Neutrophil (primary cell): Measurements from ENCODE around the gene NEGR1.

Experiments
- H3K27ac ChIP-seq: fragments of 200-600 bp; sonication (generic); 2 replicates; pipeline ENCODE4 v1.5.1; 2016; ENCODE audit warnings: mild to moderate bottlenecking, moderate library complexity
- H3K27me3 ChIP-seq: fragments of 200-600 bp; sonication (generic); 2 replicates; pipeline ENCODE4 v1.6.0; 2016; ENCODE audit warnings: mild to moderate bottlenecking
- H3K36me3 ChIP-seq: fragments of 200-600 bp; sonication (generic); 2 replicates; pipeline ENCODE4 v1.5.1; 2017
- H3K4me1 ChIP-seq, 2 experiments: fragments of 200-600 bp in 1 of 2; sonication (generic) in 1 of 2; 1 replicate in 1 of 2; 2 replicates in 1 of 2; pipeline versions ENCODE4 v1.5.1 to v1.6.1; 2013 to 2016; ENCODE audit warnings: low read depth in 1 of 2, low read length in 1 of 2, mild to moderate bottlenecking in 1 of 2, moderate library complexity in 1 of 2; ENCODE audit not compliant: control insufficient read depth in 1 of 2, insufficient read depth in 1 of 2
- H3K4me3 ChIP-seq, 2 experiments: fragments of 200-600 bp in 1 of 2; sonication (generic) in 1 of 2; 1 replicate in 1 of 2; 2 replicates in 1 of 2; pipeline ENCODE4 v1.5.1; 2013 to 2016; ENCODE audit warnings: low read depth in 1 of 2, low read length in 1 of 2, mild to moderate bottlenecking in 1 of 2, moderate library complexity in 1 of 2
- H3K9me3 ChIP-seq: fragments of 200-600 bp; sonication (generic); 2 replicates; pipeline ENCODE4 v1.5.1; 2016
- CTCF ChIP-seq: fragments of 200-600 bp; sonication (generic); IDR thresholded peaks from 2 replicates; pipeline ENCODE4 v1.5.1; 2016; ENCODE audit warnings: antibody characterized with exemption

NEGR1 gene

GRCh38 chr1:71881611-71882010, 400.7 kb downstream of the NEGR1 start:
- Histone ChIP-seq H3K4me3 (no peak overlapping the region), H3K27ac (no peak overlapping the region), H3K9me3 (no peaks in the 10 kb centered on the region), H3K4me1 (no peaks in the 10 kb centered on the region), H3K27me3 (no peaks in the 10 kb centered on the region), H3K36me3 (no peaks in the 10 kb centered on the region)
- no peak for TF ChIP-seq CTCF

- Histone ChIP-seq H3K27me3 (no peaks in the 10 kb centered on the region), H3K36me3 (no peaks in the 10 kb centered on the region), H3K4me1 (no peaks in the 10 kb centered on the region), H3K4me3 (no peak overlapping the region), H3K27ac (no peak overlapping the region), H3K9me3 (no peaks in the 10 kb centered on the region)
- no peak for TF ChIP-seq CTCF
Measured at GRCh38 chr1:71869326-71869725, 413.0 kb downstream of the NEGR1 start.

- Histone ChIP-seq H3K27me3 (no peaks in the 10 kb centered on the region), H3K27ac (no peak overlapping the region), H3K36me3 (no peaks in the 10 kb centered on the region), H3K4me3 (no peak overlapping the region), H3K4me1 (no peaks in the 10 kb centered on the region), H3K9me3 (no peaks in the 10 kb centered on the region)
- no peak for TF ChIP-seq CTCF
Measured at GRCh38 chr1:71862756-71863155, 419.6 kb downstream of the NEGR1 start.

GRCh38 chr1:71861022-71861421, 421.3 kb downstream of the NEGR1 start:
- no peak overlapping the region for H3K4me3 ChIP-seq
- H3K4me1 ChIP-seq = no peaks in the 10 kb centered on the region
- no peaks in the 10 kb centered on the region for H3K36me3 ChIP-seq
- no peak for TF ChIP-seq CTCF
- H3K27ac ChIP-seq = no peak overlapping the region
- H3K9me3 ChIP-seq = no peaks in the 10 kb centered on the region
- no peaks in the 10 kb centered on the region for H3K27me3 ChIP-seq

- Histone ChIP-seq H3K27me3 (no peaks in the 10 kb centered on the region), H3K36me3 (no peaks in the 10 kb centered on the region), H3K9me3 (no peaks in the 10 kb centered on the region), H3K27ac (no peak overlapping the region), H3K4me1 (no peaks in the 10 kb centered on the region), H3K4me3 (no peak overlapping the region)
- TF ChIP-seq CTCF = no peak
Measured at GRCh38 chr1:71859806-71860205, 422.5 kb downstream of the NEGR1 start.

GRCh38 chr1:71857862-71858261, 424.5 kb downstream of the NEGR1 start:
- no peaks in the 10 kb centered on the region for H3K36me3 ChIP-seq
- no peak for TF ChIP-seq CTCF
- no peaks in the 10 kb centered on the region for H3K9me3 ChIP-seq
- no peaks in the 10 kb centered on the region for H3K27me3 ChIP-seq
- no peak overlapping the region for H3K27ac ChIP-seq
- no peak overlapping the region for H3K4me3 ChIP-seq
- no peaks in the 10 kb centered on the region for H3K4me1 ChIP-seq
